NCI-H345 treated with DMSO at 0.1 percent for 48 hours (cell line): ENCODE data around the gene RABGEF1.
"Not testable (repeated sequence)": the region's sequence is repeated elsewhere in the genome, so short reads cannot be mapped to it uniquely, and the experiment has no call there.

Experiments
- DNase-seq: peaks from one replicate; lab custom pipeline; 2025; ENCODE audit not compliant: unreplicated experiment; lab: John Stamatoyannopoulos, UW

Gene RABGEF1

GRCh38 chr7:66734006-66734405 is 6.5 kb upstream of the RABGEF1 start:
- no peak for DNase-seq

GRCh38 chr7:66735154-66735553 is 5.4 kb upstream of the RABGEF1 start:
- DNase-seq = no peak

- no peak for DNase-seq
Measured at GRCh38 chr7:66735850-66736249, 4.7 kb upstream of the RABGEF1 start.

- no peak for DNase-seq
Measured at GRCh38 chr7:66736892-66737291, 3.6 kb upstream of the RABGEF1 start.

- no peak for DNase-seq
Measured at GRCh38 chr7:66737667-66738066, 2.9 kb upstream of the RABGEF1 start.

GRCh38 chr7:66739477-66739876 is 1.1 kb upstream of the RABGEF1 start:
- no peak for DNase-seq

GRCh38 chr7:66739953-66740301 is 606 bp upstream of the RABGEF1 start:
- DNase-seq = no peak

GRCh38 chr7:66740980-66741709 is 612 bp downstream of the RABGEF1 start:
- DNase-seq = not testable (repeated sequence)

GRCh38 chr7:66741710-66742049 is 1.1 kb downstream of the RABGEF1 start:
- DNase-seq = no peak

- DNase-seq = not testable (repeated sequence)
Measured at GRCh38 chr7:66742298-66742697, 1.8 kb downstream of the RABGEF1 start.

- DNase-seq = no peak
Measured at GRCh38 chr7:66743920-66744319, 3.4 kb downstream of the RABGEF1 start.

- DNase-seq = no peak
Measured at GRCh38 chr7:66747385-66747784, 6.9 kb downstream of the RABGEF1 start.

- DNase-seq = no peak
Measured at GRCh38 chr7:66747881-66748511, 7.5 kb downstream of the RABGEF1 start.

GRCh38 chr7:66748791-66749190 is 8.3 kb downstream of the RABGEF1 start:
- DNase-seq = no peak

- no peak for DNase-seq
Measured at GRCh38 chr7:66751945-66752344, 11.4 kb downstream of the RABGEF1 start.

- no peak for DNase-seq
Measured at GRCh38 chr7:66754541-66754940, 14.0 kb downstream of the RABGEF1 start.

- not testable (repeated sequence) for DNase-seq
Measured at GRCh38 chr7:66755059-66755458, 14.5 kb downstream of the RABGEF1 start.

GRCh38 chr7:66756227-66756626 is 15.7 kb downstream of the RABGEF1 start:
- not testable (repeated sequence) for DNase-seq

GRCh38 chr7:66756889-66757288 is 16.4 kb downstream of the RABGEF1 start:
- no peak for DNase-seq

- no peak for DNase-seq
Measured at GRCh38 chr7:66757939-66758338, 17.4 kb downstream of the RABGEF1 start.

GRCh38 chr7:66758950-66759628 is 18.6 kb downstream of the RABGEF1 start:
- no peak for DNase-seq

- DNase-seq = not testable (repeated sequence)
Measured at GRCh38 chr7:66763183-66763582, 22.6 kb downstream of the RABGEF1 start.
